Fibroblast of villous mesenchyme (primary cell): ENCODE data around the gene ISCU. TPM values are rescaled to one million over a fixed set of nuclear protein-coding genes. Genes with fewer than 3 reads are reported as not detected.

Experiments
- DNase-seq: peaks from one replicate; pipeline ENCODE4 v3.0.0-alpha.2; 2010; ENCODE audit warnings: low read depth
- H3K4me3 ChIP-seq: 2 replicates; pipeline ENCODE4 v1.5.1; 2011; ENCODE audit warnings: low read depth, mild to moderate bottlenecking, low read length
- total RNA-seq: library from RNA; depleted of rRNA; stranded (reverse); fragments of >200 nt; gene quantifications from 2 replicates; pipeline ENCODE4 v1.2.3, GENCODE V29; 2012
- TF ChIP-seq, protein P1 (sequence below): IDR thresholded peaks from 2 replicates; pipeline ENCODE4 v1.5.1; 2012; ENCODE audit warnings: low read depth, mild to moderate bottlenecking, low read length; ENCODE audit not compliant: insufficient read depth

The ISCU gene
- total RNA-seq, 1 donor: 105 TPM

DNA sequence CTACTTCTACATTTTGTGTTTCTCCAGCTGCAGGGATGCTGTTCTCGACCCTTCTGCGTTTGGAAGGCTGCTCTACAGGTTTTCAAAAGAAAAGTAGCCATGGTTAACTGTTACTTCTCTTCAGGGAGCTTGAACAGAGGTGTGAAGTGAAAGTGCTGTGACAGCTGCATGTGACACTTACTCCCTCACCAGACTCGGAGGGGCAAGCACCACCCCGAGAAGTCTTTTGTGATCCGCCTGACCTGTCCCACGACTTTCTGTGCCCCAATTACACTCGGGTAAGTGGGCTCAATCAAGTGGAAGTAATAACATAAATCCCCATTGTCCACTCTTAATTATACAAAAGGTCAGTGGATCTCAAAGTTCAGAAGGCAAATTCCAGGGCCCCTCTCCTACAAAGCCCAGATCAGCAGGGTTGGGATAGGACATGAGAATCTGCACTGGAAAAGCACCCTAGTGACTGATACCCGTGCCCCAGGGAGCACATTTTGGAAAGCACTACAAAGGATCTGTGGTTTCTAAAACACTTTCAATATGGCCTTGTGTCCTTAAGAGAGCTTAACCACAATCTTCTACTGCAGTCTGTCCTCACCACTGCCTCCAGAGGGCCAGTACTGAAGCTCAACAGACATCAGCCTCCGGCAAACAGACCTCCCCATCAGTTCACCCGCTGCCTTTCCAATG lies 35.8 kb upstream of the ISCU start:
- TF ChIP-seq, protein P1, sequence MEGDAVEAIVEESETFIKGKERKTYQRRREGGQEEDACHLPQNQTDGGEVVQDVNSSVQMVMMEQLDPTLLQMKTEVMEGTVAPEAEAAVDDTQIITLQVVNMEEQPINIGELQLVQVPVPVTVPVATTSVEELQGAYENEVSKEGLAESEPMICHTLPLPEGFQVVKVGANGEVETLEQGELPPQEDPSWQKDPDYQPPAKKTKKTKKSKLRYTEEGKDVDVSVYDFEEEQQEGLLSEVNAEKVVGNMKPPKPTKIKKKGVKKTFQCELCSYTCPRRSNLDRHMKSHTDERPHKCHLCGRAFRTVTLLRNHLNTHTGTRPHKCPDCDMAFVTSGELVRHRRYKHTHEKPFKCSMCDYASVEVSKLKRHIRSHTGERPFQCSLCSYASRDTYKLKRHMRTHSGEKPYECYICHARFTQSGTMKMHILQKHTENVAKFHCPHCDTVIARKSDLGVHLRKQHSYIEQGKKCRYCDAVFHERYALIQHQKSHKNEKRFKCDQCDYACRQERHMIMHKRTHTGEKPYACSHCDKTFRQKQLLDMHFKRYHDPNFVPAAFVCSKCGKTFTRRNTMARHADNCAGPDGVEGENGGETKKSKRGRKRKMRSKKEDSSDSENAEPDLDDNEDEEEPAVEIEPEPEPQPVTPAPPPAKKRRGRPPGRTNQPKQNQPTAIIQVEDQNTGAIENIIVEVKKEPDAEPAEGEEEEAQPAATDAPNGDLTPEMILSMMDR: peak; percentile 15
- DNase-seq: peak; percentile 10
- H3K4me3 ChIP-seq: no peak overlapping the region

DNA sequence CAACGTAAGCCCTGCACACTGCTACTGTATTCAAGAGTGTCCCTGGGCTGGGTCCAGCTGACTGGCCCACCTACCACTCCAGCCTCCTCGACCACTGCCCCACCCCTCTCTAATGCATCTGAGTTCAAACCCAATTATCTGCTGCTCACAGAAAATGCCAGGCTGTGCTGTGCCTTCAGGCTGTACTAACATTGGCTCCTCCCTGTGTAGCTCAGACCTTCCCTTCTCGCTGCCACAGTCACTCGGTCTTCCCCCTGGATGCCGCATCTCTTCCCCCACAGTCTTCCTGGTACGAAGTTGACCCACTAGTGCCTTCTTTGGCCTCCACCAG lies 35.3 kb upstream of the ISCU start:
- TF ChIP-seq, protein P1: no peak
- H3K4me3 ChIP-seq: no peak overlapping the region
- no peak for DNase-seq

GRCh38 chr12:108530161-108530560 lies 32.2 kb upstream of the ISCU start:
- H3K4me3 ChIP-seq: no peak overlapping the region
- DNase-seq: no peak
- TF ChIP-seq, protein P1: no peak

GRCh38 chr12:108531929-108532848 lies 30.2 kb upstream of the ISCU start:
- TF ChIP-seq, protein P1: no peak
- no peak overlapping the region for H3K4me3 ChIP-seq
- no peak for DNase-seq

- DNase-seq: no peak
- H3K4me3 ChIP-seq: no peak overlapping the region
- TF ChIP-seq, protein P1: no peak
These were observed 24.2 kb upstream of the ISCU start for GRCh38 chr12:108538146-108538545.

- H3K4me3 ChIP-seq: no peak overlapping the region
- DNase-seq: no peak
- TF ChIP-seq, protein P1: no peak
These were observed 23.7 kb upstream of the ISCU start for GRCh38 chr12:108538616-108539195.
